NCI-H2029 (cell line): Measurements from ENCODE around the gene RHBDL2.
"Not testable (repeated sequence)": the region's sequence is repeated elsewhere in the genome, so short reads cannot be mapped to it uniquely, and the experiment has no call there.

Experiments used
- DNase-seq: peaks from one replicate; lab custom pipeline; 2025; lab: John Stamatoyannopoulos, UW

The RHBDL2 gene

DNA sequence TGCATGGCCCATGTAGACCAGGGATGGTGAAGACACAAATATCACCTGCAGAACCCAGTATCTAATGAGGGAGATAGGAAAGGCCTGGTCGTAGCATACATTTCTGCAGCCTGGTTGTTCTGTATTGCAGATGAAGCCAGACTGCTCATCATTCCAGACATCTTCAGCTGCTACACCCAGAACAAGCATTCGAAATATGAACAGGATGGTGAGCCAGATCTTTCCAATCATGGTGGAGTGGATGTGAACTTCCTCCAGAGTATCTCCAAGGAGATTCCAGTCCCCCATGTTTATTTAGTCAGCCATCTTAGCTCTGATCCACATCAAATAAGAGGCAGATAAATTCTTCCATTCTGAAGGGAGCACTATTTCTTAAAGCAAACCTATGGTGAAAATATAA is 65.8 kb downstream of the RHBDL2 start:
- DNase-seq, result no peak

GRCh38 chr1:38873027-38873969 is 68.3 kb downstream of the RHBDL2 start, which contains the start of gene MYCBP:
TSS of gene MYCBP (minus strand) at chr1:38873348. CDS start at chr1:38873305, 43 bp downstream.
- DNase-seq, result peak; percentile 100

GRCh38 chr1:38872401-38873026 is 69.1 kb downstream of the RHBDL2 start:
- peak; percentile 76 for DNase-seq

DNA sequence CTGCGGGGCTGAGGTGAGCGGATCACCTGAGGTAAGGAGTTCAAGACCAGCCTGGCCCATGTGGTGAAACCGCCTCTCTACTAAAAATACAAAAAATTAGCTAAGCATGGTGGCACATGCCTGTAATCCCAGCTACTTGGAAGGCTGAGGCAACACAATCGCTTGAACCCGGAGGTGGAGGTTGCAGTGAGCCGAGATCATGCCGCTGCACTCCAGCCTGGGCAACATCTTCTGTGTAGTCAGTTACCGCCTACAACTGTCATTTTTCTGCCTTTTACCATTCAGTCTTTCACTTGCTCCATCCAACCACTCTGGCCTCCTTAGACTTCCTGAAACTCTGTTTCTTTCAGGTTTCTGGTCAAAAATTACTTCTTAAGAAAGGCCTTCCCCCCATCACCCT is 70.6 kb downstream of the RHBDL2 start:
- no peak for DNase-seq

DNA sequence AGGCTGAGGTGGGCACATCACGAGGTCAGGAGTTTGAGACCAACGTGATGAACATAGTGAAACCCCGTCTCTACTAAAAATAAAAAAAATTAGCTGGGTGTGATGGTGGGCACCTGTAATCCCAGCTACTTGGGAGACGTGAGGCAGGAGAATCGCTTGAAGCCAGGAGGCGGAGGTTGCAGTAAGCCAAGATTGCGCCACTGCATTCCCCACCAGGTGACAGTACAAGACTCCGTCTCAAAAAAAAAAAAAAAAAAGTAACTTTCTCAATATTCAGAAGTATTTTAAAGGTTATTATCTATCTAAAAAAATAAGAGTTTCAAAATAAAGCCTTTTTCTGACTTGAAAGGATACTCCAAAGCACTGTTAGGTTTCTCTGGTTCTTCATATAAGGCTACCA is 74.4 kb downstream of the RHBDL2 start:
- no peak for DNase-seq

DNA sequence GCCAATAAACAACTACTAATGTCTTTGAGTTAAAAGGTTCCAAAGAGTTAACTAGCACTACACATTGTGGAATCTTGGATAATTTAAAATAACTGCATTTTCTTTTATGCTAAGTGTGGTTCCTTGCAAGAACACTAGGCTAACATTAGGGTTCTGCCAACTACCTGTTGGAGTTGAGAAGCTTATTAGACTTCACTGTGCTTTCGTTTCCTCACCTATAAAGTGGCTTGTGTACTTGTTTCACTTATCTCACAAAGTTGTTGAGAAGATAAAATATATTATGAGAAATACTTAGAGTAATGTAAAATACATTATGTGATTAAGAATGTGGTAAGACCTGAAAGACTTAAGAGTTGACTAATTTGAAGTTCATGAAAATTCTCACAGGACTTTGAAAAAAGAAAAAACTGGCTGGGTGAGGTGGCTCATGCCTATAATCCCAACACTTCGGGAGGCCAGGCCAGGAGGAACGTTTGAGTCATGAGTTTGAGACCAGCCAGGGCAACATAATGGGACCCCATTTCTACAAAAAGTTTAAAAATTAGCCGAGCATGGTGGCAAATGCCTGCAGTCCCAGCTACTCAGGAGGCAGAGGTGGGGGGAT is 76.4 kb downstream of the RHBDL2 start:
- no peak for DNase-seq

GRCh38 chr1:38860454-38860795 is 81.2 kb downstream of the RHBDL2 start:
- peak; percentile 67 for DNase-seq

GRCh38 chr1:38859561-38860453 is 81.8 kb downstream of the RHBDL2 start, which contains the start of gene RRAGC:
TSS of gene RRAGC (minus strand) at chr1:38859772. CDS start at chr1:38859646, 126 bp downstream.
- DNase-seq, result peak; percentile 100

DNA sequence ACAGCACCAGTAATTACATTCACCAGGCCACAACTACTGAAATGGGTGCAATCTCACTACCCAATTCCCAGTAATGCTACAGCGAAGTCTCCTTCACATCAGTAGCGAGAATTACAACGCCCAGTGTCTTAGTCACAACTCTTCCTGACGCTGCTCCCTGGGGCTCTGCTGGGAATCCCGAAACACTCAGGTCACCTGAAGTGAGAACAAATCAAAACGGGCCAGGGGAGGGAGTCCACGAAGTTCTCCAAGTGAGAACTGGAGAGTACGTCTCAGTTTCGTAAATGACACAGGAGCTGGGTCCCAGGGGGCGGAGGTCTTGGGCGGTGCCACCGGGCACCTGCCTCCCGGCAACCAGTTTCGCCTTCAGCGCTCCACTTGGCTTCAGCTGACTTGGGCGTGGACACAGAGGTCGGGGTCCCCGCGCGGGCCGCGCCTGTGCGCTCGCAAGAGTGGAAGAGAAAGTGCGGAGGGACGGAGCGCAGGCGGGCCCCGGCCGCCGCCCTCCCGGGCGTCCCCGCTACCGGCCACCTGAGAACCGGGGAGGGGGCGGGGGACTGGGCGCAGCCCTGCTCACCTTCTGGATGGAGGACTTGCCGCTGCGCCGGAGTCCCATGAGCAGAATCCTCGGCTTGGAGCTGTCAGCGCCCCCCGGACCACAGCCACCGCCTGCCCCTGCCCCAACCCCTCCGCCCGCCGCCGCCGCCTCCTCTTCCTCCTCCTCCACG is 82.6 kb downstream of the RHBDL2 start:
- peak; percentile 96 for DNase-seq

DNA sequence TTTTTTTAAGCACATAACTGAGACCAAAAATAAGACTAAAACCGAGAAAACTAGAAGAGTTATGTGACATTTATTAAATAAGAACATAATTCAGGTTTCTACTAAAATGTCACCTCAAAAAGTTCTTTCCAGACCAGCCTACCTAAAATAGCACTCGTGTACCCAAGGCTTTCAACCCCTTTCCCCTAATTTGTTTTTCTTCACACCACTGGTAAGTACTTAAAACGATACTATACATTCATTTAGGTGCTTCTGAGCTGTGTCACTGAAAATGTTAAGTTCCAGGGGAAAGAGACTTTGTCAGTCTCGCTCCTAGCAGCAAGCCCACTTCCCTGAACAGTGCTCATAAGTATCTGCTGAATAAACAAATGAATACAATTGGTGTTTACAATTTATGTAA is 88.8 kb downstream of the RHBDL2 start:
- DNase-seq, result no peak

- DNase-seq, result no peak
Observed at GRCh38 chr1:38848071-38848470, 93.6 kb downstream of the RHBDL2 start.

- no peak for DNase-seq
Observed at GRCh38 chr1:38846210-38846609, 95.4 kb downstream of the RHBDL2 start.

DNA sequence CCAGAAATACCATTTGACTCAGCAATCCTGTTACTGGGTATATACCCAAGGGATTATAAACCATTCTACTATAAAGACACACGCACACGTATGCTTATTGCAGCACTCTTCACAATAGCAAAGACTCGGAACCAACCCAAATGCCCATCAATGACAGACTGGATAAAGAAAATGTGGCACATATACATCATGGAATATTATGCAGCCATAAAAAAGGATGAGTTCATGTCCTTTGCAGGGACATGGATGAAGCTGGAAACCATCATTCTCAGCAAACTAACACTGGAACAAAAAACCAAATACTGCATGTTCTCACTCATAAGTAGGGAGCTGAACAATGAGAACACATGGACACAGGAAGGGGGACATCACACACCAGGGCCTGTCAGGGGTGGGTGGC is 96.5 kb downstream of the RHBDL2 start:
- not testable (repeated sequence) for DNase-seq

DNA sequence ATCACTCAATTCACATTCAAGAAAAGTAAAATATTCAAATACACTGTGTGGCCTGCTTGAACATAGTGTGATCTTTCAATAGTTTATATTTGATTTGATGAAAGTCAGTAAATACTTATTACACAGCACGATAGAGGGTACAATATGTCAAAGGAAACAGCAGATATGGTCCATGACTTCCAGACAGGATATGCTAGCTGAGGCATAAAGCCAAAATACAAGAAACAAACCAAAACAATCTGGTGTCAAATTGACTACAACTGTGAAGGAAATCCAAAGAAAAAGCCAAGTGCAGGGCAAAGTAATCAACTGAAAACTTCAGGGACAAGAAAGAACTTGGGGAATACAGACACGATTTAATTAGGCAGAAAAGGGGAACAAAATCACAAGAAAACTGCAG is 101.3 kb downstream of the RHBDL2 start:
- no peak for DNase-seq

GRCh38 chr1:38839363-38839762 is 102.3 kb downstream of the RHBDL2 start:
- no peak for DNase-seq

DNA sequence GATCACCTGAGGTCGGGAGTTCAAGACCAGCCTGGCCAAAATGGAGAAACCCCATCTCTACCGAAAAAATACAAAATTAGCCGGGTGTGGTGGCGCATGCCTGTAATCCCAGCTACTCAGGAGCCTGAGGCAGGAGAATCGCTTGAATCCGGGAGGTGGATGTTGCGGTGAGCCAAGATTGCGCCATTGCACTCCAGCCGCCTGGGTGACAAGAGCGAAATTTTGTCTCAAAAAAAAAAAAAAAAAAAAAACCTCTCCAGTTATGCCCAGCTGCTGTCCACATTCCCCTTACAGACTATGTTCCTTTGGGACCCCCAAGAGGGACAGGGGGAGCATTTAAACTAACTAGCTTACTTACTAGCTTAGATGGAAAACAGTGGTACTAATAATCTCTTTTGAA is 105.3 kb downstream of the RHBDL2 start:
- not testable (repeated sequence) for DNase-seq
